H9 (cell line): ENCODE results near the gene DBNDD2. TPM values are rescaled to one million over a fixed set of nuclear protein-coding genes. Genes with fewer than 3 reads are reported as not detected.
A peak's percentile ranks its signal among the peaks of the same experiment; 100 is the strongest.

Experiments
- DNase-seq: peaks from one replicate; pipeline ENCODE4 v3.0.0-alpha.2; 2017
- H2AFZ ChIP-seq: one replicate; pipeline ENCODE4 v1.6.1; 2013; ENCODE audit warnings: mild to moderate bottlenecking, low read length, control low read depth, moderate library complexity
- H2AK5ac ChIP-seq: 2 replicates; pipeline ENCODE4 v1.6.1; 2013; ENCODE audit warnings: low read length, control low read depth, mixed read lengths; ENCODE audit not compliant: insufficient read length
- H2BK120ac ChIP-seq: one replicate; pipeline ENCODE4 v1.6.1; 2013; ENCODE audit warnings: low read depth, mild to moderate bottlenecking, low read length, control low read depth, inconsistent platforms; ENCODE audit not compliant: poor library complexity, severe bottlenecking
- H2BK12ac ChIP-seq: 2 replicates; pipeline ENCODE4 v1.6.1; 2013; ENCODE audit warnings: low read length, control low read depth, mixed read lengths, low read depth; ENCODE audit not compliant: insufficient read length
- H2BK15ac ChIP-seq: 2 replicates; pipeline ENCODE4 v1.6.1; 2013; ENCODE audit warnings: low read depth, low read length, control low read depth
- H2BK20ac ChIP-seq: one replicate; pipeline ENCODE4 v1.6.1; 2013; ENCODE audit warnings: low read depth, mild to moderate bottlenecking, low read length, control low read depth, inconsistent platforms; ENCODE audit not compliant: poor library complexity, severe bottlenecking
- H2BK5ac ChIP-seq: 2 replicates; pipeline ENCODE4 v1.6.1; 2013; ENCODE audit warnings: low read length, control low read depth, mixed read lengths; ENCODE audit not compliant: insufficient read length
- H3K14ac ChIP-seq: 2 replicates; pipeline ENCODE4 v1.6.1; 2013; ENCODE audit warnings: low read length, control low read depth; ENCODE audit not compliant: insufficient read depth
- H3K18ac ChIP-seq: 2 replicates; pipeline ENCODE4 v1.6.1; 2013; ENCODE audit warnings: low read depth, mild to moderate bottlenecking, mixed read lengths, low read length, control low read depth; ENCODE audit not compliant: insufficient read length
- H3K23ac ChIP-seq: 2 replicates; pipeline ENCODE4 v1.6.1; 2013; ENCODE audit warnings: low read length, control low read depth, mixed read lengths, low read depth; ENCODE audit not compliant: insufficient read length
- H3K23me2 ChIP-seq: 2 replicates; pipeline ENCODE4 v1.6.1; 2013; ENCODE audit warnings: low read depth, mild to moderate bottlenecking, mixed read lengths, low read length, control low read depth; ENCODE audit not compliant: insufficient read length, poor library complexity, severe bottlenecking
- H3K27ac ChIP-seq: 2 replicates; pipeline ENCODE4 v1.5.1; 2013; ENCODE audit warnings: low read length, control low read depth, mixed read lengths, low read depth; ENCODE audit not compliant: insufficient read length
- H3K27me3 ChIP-seq: 2 replicates; pipeline ENCODE4 v1.6.1; 2013; ENCODE audit warnings: low read length, control low read depth, inconsistent platforms; ENCODE audit not compliant: insufficient read depth
- H3K4ac ChIP-seq: 2 replicates; pipeline ENCODE4 v1.6.1; 2013; ENCODE audit warnings: low read depth, mild to moderate bottlenecking, control low read depth, inconsistent platforms, low read length, moderate library complexity
- H3K4me1 ChIP-seq: 2 replicates; pipeline ENCODE4 v1.6.1; 2013; ENCODE audit warnings: low read length, control low read depth, inconsistent platforms; ENCODE audit not compliant: insufficient read depth
- H3K4me2 ChIP-seq: 2 replicates; pipeline ENCODE4 v1.6.1; 2013; ENCODE audit warnings: low read length, control low read depth, mixed read lengths; ENCODE audit not compliant: insufficient read length, insufficient read depth
- H3K56ac ChIP-seq: 2 replicates; pipeline ENCODE4 v1.6.1; 2013; ENCODE audit warnings: low read depth, mild to moderate bottlenecking, mixed read lengths, low read length, control low read depth; ENCODE audit not compliant: insufficient read length
- H3K79me1 ChIP-seq: 2 replicates; pipeline ENCODE4 v1.6.1; 2013; ENCODE audit warnings: low read depth, mild to moderate bottlenecking, moderate library complexity, low read length, control low read depth, inconsistent platforms; ENCODE audit not compliant: insufficient read depth, poor library complexity, severe bottlenecking
- H3K79me2 ChIP-seq: 2 replicates; pipeline ENCODE4 v1.6.1; 2013; ENCODE audit warnings: low read length, control low read depth, inconsistent platforms; ENCODE audit not compliant: insufficient read depth
- H3K9ac ChIP-seq: 2 replicates; pipeline ENCODE4 v1.6.1; 2013; ENCODE audit warnings: low read length, control low read depth, mixed read lengths; ENCODE audit not compliant: insufficient read length; ENCODE audit errors: extremely low read depth
- H3K9me3 ChIP-seq: one replicate; pipeline ENCODE4 v1.6.1; 2013; ENCODE audit warnings: low read depth, low read length, inconsistent platforms; ENCODE audit not compliant: control insufficient read depth
- H3T11ph ChIP-seq: one replicate; pipeline ENCODE4 v1.6.1; 2013; ENCODE audit warnings: mild to moderate bottlenecking, low read length, control low read depth, inconsistent platforms
- H4K20me1 ChIP-seq: one replicate; pipeline ENCODE4 v1.6.1; 2013; ENCODE audit not compliant: control insufficient read depth, insufficient read length, insufficient read depth
- H4K5ac ChIP-seq: 2 replicates; pipeline ENCODE4 v1.6.1; 2013; ENCODE audit warnings: low read depth, mild to moderate bottlenecking, mixed read lengths, low read length, control low read depth; ENCODE audit not compliant: insufficient read length
- H4K8ac ChIP-seq: replicated peaks from 2 replicates; pipeline ENCODE4 v1.6.1; 2013; ENCODE audit warnings: low read length, control low read depth, mixed read lengths, low read depth; ENCODE audit not compliant: insufficient read length
- H4K91ac ChIP-seq: 2 replicates; pipeline ENCODE4 v1.6.1; 2013; ENCODE audit warnings: low read depth, mild to moderate bottlenecking, moderate library complexity, mixed read lengths, low read length, control low read depth; ENCODE audit not compliant: insufficient read length
- H3K27ac Mint-ChIP-seq, 3 experiments: 2 replicates in 2 of 3; 3 replicates in 1 of 3; pipeline ENCODE4 v1.8.0; 2020 to 2021; ENCODE audit warnings: mixed read lengths in 3 of 3, mild to moderate bottlenecking in 1 of 3, moderate library complexity in 1 of 3
- H3K27me3 Mint-ChIP-seq: 2 replicates; pipeline ENCODE4 v1.8.0; 2021; ENCODE audit warnings: low read depth, mild to moderate bottlenecking, moderate library complexity, mixed read lengths
- H3K36me3 Mint-ChIP-seq, 3 experiments: 2 replicates in 2 of 3; 3 replicates in 1 of 3; pipeline ENCODE4 v1.8.0; 2020 to 2021; ENCODE audit warnings: low read depth in 3 of 3, mixed read lengths in 3 of 3; ENCODE audit not compliant: insufficient read depth in 1 of 3
- H3K4me1 Mint-ChIP-seq, 2 experiments: 2 replicates each; pipeline ENCODE4 v1.8.0; 2020; ENCODE audit warnings: mixed read lengths in 2 of 2
- H3K4me3 Mint-ChIP-seq, 2 experiments: 2 replicates in 1 of 2; 3 replicates in 1 of 2; pipeline ENCODE4 v1.8.0; 2020 to 2021; ENCODE audit warnings: mild to moderate bottlenecking in 2 of 2, mixed read lengths in 2 of 2, moderate library complexity in 1 of 2
- H3K9me3 Mint-ChIP-seq, 2 experiments: 2 replicates in 1 of 2; 3 replicates in 1 of 2; pipeline ENCODE4 v1.8.0; 2020; ENCODE audit warnings: mild to moderate bottlenecking in 2 of 2, mixed read lengths in 2 of 2, moderate library complexity in 1 of 2
- WGBS: extraction: QIAGEN DNeasy Blood & Tissue Kit; methylation state at CpG from one replicate; pipeline ENCODE4 v1.1.7; 2013; ENCODE audit warnings: missing lambda C conversion rate, low lambda C conversion rate, mixed read lengths; ENCODE audit not compliant: insufficient read length; ENCODE audit errors: extremely low coverage; 5-methylcytosine and 5-hydroxymethylcytosine counted together
- total RNA-seq: library from RNA; stranded (reverse); gene quantifications from 2 replicates; pipeline ENCODE4 v1.2.1, GENCODE V29; 2021
- TF ChIP-seq, protein P1 (sequence below): fragments of 200-600 bp; sonication (generic); conservative IDR thresholded peaks from 3 replicates; pipeline ENCODE4 v1.8.0; 2021; ENCODE audit warnings: antibody characterized with exemption, mild to moderate bottlenecking

The DBNDD2 gene
- total RNA-seq, 1 experiment from 2014 or later: 39.1 TPM

DNA sequence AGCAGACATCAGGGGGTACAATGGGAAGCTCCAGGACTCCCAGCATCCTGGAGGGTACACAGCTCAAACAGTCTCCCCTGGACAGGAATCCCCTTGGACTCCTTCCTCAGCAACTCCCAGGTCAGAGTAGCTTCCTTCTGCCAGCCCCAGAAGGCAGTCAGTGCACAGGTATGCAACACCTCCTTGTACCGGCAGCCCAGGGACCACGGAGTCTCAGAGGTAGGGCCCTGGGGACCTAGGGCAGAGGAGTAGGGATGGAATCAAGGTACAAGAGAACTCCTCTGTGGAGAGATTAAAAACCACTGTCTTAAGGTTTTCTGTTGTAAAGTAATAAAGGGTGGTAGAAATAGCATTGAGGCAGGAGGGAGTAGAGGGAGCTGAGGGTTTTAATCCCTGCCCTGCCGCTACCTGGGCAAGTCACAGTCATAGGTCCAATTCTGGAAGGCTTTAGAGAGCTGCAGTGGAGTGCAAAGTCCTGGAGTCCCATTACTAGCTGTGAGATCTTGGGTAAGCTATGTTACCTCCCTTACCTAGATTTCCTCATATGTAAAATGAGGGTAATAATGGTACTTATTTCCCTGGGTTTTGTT, 37.4 kb upstream of the DBNDD2 start:
- no peak overlapping the region for H3T11ph ChIP-seq
- H3K18ac ChIP-seq: no peak overlapping the region
- no peak overlapping the region for H2BK5ac ChIP-seq
- H2AK5ac ChIP-seq: no peak overlapping the region
- H3K9me3 ChIP-seq: no peaks in the 10 kb centered on the region
- H4K5ac ChIP-seq: no peak overlapping the region
- TF ChIP-seq, protein P1, sequence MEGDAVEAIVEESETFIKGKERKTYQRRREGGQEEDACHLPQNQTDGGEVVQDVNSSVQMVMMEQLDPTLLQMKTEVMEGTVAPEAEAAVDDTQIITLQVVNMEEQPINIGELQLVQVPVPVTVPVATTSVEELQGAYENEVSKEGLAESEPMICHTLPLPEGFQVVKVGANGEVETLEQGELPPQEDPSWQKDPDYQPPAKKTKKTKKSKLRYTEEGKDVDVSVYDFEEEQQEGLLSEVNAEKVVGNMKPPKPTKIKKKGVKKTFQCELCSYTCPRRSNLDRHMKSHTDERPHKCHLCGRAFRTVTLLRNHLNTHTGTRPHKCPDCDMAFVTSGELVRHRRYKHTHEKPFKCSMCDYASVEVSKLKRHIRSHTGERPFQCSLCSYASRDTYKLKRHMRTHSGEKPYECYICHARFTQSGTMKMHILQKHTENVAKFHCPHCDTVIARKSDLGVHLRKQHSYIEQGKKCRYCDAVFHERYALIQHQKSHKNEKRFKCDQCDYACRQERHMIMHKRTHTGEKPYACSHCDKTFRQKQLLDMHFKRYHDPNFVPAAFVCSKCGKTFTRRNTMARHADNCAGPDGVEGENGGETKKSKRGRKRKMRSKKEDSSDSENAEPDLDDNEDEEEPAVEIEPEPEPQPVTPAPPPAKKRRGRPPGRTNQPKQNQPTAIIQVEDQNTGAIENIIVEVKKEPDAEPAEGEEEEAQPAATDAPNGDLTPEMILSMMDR: no peak
- H4K8ac ChIP-seq: no peak overlapping the region
- peaks cover 2% of the 10 kb centered on the region; the same call in 1 of the 2 replicates for H3K27me3 ChIP-seq
- H4K20me1 ChIP-seq: no peaks in the 10 kb centered on the region
- H3K23me2 ChIP-seq: peaks cover 11% of the 10 kb centered on the region
- Mint-ChIP-seq H3K4me3 (no peak overlapping the region), H3K4me1 (peaks cover 10 to 12% of the 10 kb centered on the region in 2 experiments), H3K27me3 (peaks cover 18% of the 10 kb centered on the region), H3K9me3 (no peaks in the 10 kb centered on the region), H3K27ac (no peak overlapping the region; a peak in 1 of 7 replicates), H3K36me3 (peaks cover 6 to 30% (median 20%) of the 10 kb centered on the region in 3 experiments; a peak in 6 of 7 replicates)
- H2AFZ ChIP-seq: no peak overlapping the region
- H3K9ac ChIP-seq: no peak overlapping the region
- no peak overlapping the region for H3K23ac ChIP-seq
- H3K79me1 ChIP-seq: no peaks in the 10 kb centered on the region
- H3K14ac ChIP-seq: no peak overlapping the region
- H2BK12ac ChIP-seq: no peak overlapping the region
- H3K56ac ChIP-seq: no peak overlapping the region
- H3K4me2 ChIP-seq: no peak overlapping the region
- peak; percentile 10 for DNase-seq
- H3K4ac ChIP-seq: no peak overlapping the region
- no peak overlapping the region for H3K27ac ChIP-seq
- H2BK20ac ChIP-seq: no peak overlapping the region
- H3K79me2 ChIP-seq: no peaks in the 10 kb centered on the region
- H2BK15ac ChIP-seq: no peak overlapping the region
- no peak overlapping the region for H4K91ac ChIP-seq
- H2BK120ac ChIP-seq: no peak overlapping the region
- WGBS: no CpG with 5 or more reads among the region's 3 CpGs
- no peaks in the 10 kb centered on the region for H3K4me1 ChIP-seq
